ENCODE results near the gene PODXL.

Gene PODXL

DNA sequence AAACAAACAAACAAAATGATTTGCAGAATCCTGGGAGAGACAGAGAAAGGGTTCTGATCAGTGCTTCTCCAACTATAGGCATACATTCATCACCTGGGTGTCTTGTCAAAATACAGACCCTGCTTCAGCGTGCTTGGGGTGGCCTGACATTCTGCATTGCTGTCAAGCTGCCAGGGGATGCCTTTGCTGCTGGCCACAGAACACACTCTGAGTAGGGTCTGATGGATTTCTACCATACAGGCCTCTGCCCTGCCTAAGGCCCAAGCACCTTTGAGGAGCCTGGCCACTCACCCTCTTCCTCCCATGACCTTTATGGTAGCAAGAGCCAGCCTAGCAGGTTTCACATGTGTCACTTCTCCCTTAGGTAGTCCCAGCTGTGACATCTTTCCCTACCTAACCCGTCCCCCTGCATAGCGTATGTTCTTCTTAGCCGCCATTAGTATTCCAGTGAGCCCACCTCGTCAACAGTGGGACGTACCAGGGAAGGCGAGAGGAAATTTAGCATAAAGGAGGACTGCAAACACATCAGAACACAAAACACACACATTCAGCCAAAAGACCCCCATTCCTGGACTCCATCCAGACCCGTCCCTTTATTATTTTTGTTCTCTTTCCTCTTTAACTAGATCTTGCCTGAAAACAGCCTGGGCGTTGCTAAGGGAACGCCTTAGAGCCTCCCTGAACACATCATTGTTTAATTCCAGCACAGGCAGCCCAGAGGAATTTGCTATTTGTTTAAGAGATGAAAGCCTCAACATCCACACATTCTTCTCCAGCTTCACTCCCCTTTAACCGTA is 43.9 kb upstream of the PODXL start (continued):
- TF ChIP-seq PRDM6 (tag by site-specific recombination; IDR thresholded peaks at IDR 0.05) (no peak), ZNF138 (tag by site-specific recombination; IDR thresholded peaks at IDR 0.05; ENCODE audit: borderline replicate concordance) (no peak), ZNF114 (tag by site-specific recombination; IDR thresholded peaks at IDR 0.05) (no peak), ZNF184 (tag by site-specific recombination; IDR thresholded peaks at IDR 0.05) (no peak)

DNA sequence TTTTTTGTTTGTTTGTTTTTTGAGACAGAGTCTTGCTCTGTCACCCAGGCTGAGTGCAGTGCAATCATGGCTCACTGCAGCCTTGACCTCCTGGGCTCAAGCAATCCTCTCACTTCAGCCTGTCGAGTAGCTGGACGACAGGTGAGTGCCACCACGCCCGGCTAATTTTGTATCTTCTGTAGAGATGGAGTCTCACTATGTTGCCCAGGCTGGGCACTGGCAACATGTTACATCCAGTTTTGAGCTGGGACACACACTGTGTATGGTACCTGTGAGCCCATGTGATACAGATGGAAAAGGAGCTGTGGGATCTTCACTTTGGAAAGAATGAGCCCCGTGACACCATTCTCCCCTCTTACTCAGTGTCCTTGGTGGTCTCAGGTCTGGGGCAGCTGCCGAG is 40.4 kb upstream of the PODXL start:
- Histone ChIP-seq H3K4me3 (ENCODE audit: low read depth, low read length) (no peak overlapping the region), H3K4me1 (ENCODE audit: control insufficient read depth, insufficient read depth, low read length) (no peaks in the 10 kb centered on the region), H3K36me3 (ENCODE audit: control insufficient read depth in 2 of 2, insufficient read depth in 1 of 2, low read length in 2 of 2) (no peaks in the 10 kb centered on the region), H3K9me3 (ENCODE audit: control insufficient read depth, insufficient read depth, low read depth, low read length) (no peaks in the 10 kb centered on the region), H3K27ac (ENCODE audit: extremely low read depth, low read depth, low read length) (no peak overlapping the region)
- ChIA-PET POLR2A (no interaction called here), CTCF (no interaction called here)
- no peak for TF ChIP-seq MZF1 (tag by site-specific recombination; IDR thresholded peaks at IDR 0.05; ENCODE audit: borderline replicate concordance)
- no peak for TF ChIP-seq KLF7 (tag by site-specific recombination; IDR thresholded peaks at IDR 0.05; ENCODE audit: borderline replicate concordance)
- TF ChIP-seq ZNF433 (tag by site-specific recombination; IDR thresholded peaks at IDR 0.05; ENCODE audit: low read depth) = no peak
- no peak for TF ChIP-seq ZNF138 (tag by site-specific recombination; IDR thresholded peaks at IDR 0.05; ENCODE audit: borderline replicate concordance)
- TF ChIP-seq, protein P1, sequence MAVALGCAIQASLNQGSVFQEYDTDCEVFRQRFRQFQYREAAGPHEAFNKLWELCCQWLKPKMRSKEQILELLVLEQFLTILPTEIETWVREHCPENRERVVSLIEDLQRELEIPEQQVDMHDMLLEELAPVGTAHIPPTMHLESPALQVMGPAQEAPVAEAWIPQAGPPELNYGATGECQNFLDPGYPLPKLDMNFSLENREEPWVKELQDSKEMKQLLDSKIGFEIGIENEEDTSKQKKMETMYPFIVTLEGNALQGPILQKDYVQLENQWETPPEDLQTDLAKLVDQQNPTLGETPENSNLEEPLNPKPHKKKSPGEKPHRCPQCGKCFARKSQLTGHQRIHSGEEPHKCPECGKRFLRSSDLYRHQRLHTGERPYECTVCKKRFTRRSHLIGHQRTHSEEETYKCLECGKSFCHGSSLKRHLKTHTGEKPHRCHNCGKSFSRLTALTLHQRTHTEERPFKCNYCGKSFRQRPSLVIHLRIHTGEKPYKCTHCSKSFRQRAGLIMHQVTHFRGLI (tag by site-specific recombination; IDR thresholded peaks at IDR 0.05) = no peak
- no peak for TF ChIP-seq ZNF510 (tag by site-specific recombination; IDR thresholded peaks at IDR 0.05; ENCODE audit: insufficient replicate concordance)
- no peak for TF ChIP-seq ZNF677 (tag by site-specific recombination; IDR thresholded peaks at IDR 0.05)
- TF ChIP-seq ZXDB (tag by site-specific recombination; IDR thresholded peaks at IDR 0.05) = no peak
- no peak for TF ChIP-seq INSM2 (tag by site-specific recombination; IDR thresholded peaks at IDR 0.05)
- TF ChIP-seq, protein P2, sequence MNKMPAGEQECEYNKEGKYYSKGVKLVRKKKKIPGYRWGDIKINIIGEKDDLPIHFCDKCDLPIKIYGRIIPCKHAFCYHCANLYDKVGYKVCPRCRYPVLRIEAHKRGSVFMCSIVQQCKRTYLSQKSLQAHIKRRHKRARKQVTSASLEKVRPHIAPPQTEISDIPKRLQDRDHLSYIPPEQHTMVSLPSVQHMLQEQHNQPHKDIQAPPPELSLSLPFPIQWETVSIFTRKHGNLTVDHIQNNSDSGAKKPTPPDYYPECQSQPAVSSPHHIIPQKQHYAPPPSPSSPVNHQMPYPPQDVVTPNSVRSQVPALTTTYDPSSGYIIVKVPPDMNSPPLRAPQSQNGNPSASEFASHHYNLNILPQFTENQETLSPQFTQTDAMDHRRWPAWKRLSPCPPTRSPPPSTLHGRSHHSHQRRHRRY (tag by site-specific recombination; IDR thresholded peaks at IDR 0.05) = no peak
- TF ChIP-seq ZNF837 (tag by site-specific recombination; IDR thresholded peaks at IDR 0.05) = no peak
- TF ChIP-seq, protein P3, sequence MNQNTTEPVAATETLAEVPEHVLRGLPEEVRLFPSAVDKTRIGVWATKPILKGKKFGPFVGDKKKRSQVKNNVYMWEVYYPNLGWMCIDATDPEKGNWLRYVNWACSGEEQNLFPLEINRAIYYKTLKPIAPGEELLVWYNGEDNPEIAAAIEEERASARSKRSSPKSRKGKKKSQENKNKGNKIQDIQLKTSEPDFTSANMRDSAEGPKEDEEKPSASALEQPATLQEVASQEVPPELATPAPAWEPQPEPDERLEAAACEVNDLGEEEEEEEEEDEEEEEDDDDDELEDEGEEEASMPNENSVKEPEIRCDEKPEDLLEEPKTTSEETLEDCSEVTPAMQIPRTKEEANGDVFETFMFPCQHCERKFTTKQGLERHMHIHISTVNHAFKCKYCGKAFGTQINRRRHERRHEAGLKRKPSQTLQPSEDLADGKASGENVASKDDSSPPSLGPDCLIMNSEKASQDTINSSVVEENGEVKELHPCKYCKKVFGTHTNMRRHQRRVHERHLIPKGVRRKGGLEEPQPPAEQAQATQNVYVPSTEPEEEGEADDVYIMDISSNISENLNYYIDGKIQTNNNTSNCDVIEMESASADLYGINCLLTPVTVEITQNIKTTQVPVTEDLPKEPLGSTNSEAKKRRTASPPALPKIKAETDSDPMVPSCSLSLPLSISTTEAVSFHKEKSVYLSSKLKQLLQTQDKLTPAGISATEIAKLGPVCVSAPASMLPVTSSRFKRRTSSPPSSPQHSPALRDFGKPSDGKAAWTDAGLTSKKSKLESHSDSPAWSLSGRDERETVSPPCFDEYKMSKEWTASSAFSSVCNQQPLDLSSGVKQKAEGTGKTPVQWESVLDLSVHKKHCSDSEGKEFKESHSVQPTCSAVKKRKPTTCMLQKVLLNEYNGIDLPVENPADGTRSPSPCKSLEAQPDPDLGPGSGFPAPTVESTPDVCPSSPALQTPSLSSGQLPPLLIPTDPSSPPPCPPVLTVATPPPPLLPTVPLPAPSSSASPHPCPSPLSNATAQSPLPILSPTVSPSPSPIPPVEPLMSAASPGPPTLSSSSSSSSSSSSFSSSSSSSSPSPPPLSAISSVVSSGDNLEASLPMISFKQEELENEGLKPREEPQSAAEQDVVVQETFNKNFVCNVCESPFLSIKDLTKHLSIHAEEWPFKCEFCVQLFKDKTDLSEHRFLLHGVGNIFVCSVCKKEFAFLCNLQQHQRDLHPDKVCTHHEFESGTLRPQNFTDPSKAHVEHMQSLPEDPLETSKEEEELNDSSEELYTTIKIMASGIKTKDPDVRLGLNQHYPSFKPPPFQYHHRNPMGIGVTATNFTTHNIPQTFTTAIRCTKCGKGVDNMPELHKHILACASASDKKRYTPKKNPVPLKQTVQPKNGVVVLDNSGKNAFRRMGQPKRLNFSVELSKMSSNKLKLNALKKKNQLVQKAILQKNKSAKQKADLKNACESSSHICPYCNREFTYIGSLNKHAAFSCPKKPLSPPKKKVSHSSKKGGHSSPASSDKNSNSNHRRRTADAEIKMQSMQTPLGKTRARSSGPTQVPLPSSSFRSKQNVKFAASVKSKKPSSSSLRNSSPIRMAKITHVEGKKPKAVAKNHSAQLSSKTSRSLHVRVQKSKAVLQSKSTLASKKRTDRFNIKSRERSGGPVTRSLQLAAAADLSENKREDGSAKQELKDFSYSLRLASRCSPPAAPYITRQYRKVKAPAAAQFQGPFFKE (tag by site-specific recombination; IDR thresholded peaks at IDR 0.05; ENCODE audit: borderline replicate concordance) = no peak
